Measurements from ENCODE around the gene GUCY2F.

The GUCY2F gene

DNA sequence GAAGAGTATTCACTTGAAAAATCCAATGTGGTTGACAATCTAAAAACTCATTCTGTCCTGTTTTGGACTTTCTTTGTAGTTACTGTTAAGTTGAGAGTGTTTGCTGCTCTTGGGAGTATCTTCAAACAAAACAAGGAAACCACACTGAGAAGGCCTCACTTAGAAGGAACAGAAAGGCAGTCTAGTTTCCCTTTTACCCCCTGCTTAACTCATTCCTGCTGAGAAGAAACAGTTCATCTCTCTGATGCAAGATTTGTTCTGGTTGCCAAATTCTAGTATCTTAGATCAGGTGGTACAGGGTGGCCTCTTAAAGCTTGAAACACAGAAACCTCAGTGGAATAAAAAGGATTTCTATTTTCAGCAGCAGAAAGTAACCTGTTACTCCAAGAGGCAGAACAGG lies 41.4 kb downstream of the GUCY2F start:
- Histone ChIP-seq H3K27me3 (replicated peaks; ENCODE audit: control insufficient read depth, insufficient read depth, low read length) (no peaks in the 10 kb centered on the region), H3K36me3 (ENCODE audit: control insufficient read depth, insufficient read depth, low read length) (no peaks in the 10 kb centered on the region), H3K4me3 (replicated peaks; ENCODE audit: low read depth, low read length) (no peak overlapping the region)
- TF ChIP-seq, protein P1, sequence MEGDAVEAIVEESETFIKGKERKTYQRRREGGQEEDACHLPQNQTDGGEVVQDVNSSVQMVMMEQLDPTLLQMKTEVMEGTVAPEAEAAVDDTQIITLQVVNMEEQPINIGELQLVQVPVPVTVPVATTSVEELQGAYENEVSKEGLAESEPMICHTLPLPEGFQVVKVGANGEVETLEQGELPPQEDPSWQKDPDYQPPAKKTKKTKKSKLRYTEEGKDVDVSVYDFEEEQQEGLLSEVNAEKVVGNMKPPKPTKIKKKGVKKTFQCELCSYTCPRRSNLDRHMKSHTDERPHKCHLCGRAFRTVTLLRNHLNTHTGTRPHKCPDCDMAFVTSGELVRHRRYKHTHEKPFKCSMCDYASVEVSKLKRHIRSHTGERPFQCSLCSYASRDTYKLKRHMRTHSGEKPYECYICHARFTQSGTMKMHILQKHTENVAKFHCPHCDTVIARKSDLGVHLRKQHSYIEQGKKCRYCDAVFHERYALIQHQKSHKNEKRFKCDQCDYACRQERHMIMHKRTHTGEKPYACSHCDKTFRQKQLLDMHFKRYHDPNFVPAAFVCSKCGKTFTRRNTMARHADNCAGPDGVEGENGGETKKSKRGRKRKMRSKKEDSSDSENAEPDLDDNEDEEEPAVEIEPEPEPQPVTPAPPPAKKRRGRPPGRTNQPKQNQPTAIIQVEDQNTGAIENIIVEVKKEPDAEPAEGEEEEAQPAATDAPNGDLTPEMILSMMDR (IDR thresholded peaks at IDR 0.05; ENCODE audit: insufficient read depth, low read length, poor library complexity, severe bottlenecking) = no peak
- DNase-seq (ENCODE audit: extremely low read depth, insufficient read length) = peak; percentile 3

DNA sequence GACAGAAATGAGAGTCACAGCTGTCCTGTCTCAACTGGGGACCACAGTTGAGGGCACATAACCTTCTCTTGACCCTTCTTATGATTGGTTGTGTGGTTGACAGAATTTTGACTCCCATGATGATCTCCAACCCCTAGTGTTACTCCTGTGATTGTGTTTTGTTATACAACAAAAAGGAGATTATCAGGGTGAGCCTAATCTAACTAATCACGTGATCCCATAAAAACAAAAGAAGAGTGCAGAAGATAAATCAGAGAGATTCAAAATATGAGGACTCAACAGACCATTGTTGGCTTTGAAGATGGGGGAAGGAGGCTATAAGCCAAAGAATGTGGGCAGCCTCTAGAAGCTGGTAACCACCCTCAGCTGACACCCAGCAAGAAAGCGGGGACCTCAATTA lies 72.7 kb downstream of the GUCY2F start:
- TF ChIP-seq, protein P1 (IDR thresholded peaks at IDR 0.05; ENCODE audit: insufficient read depth, low read length, poor library complexity, severe bottlenecking) = no peak
- H3K27me3 ChIP-seq (replicated peaks; ENCODE audit: control insufficient read depth, insufficient read depth, low read length) = no peaks in the 10 kb centered on the region

DNA sequence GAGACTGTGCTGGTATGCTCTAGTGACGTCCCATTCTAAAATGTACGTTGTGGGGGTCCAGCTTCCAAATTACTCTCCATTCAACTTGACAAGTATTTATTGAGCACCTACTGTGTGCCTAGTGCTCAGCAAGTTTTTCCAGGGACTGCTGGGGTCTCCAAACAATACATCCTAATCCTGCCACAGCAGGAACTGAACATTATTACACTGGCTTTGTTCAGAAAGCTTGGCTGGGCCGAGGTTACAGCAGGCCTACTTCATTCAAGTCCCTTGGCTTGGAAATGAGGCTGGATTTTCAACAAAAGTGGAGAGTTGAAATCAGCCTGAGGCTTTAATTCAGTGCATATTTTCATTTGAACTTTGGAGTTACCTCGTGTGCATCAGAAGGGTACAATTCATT lies 78.0 kb downstream of the GUCY2F start:
- Histone ChIP-seq H3K4me3 (replicated peaks; ENCODE audit: low read depth, low read length) (no peak overlapping the region), H3K36me3 (ENCODE audit: control insufficient read depth, insufficient read depth, low read length) (no peaks in the 10 kb centered on the region), H3K27me3 (replicated peaks; ENCODE audit: control insufficient read depth, insufficient read depth, low read length) (no peaks in the 10 kb centered on the region)
- TF ChIP-seq, protein P1 (IDR thresholded peaks at IDR 0.05; ENCODE audit: insufficient read depth, low read length, poor library complexity, severe bottlenecking) = no peak
- no peak for DNase-seq (ENCODE audit: extremely low read depth, insufficient read length)

More for the DNA sequence above, 72.7 kb downstream of the GUCY2F start:
- Histone ChIP-seq H3K4me3 (replicated peaks; ENCODE audit: low read depth, low read length) (no peak overlapping the region), H3K36me3 (ENCODE audit: control insufficient read depth, insufficient read depth, low read length) (no peaks in the 10 kb centered on the region)
- DNase-seq (ENCODE audit: extremely low read depth, insufficient read length) = no peak

DNA sequence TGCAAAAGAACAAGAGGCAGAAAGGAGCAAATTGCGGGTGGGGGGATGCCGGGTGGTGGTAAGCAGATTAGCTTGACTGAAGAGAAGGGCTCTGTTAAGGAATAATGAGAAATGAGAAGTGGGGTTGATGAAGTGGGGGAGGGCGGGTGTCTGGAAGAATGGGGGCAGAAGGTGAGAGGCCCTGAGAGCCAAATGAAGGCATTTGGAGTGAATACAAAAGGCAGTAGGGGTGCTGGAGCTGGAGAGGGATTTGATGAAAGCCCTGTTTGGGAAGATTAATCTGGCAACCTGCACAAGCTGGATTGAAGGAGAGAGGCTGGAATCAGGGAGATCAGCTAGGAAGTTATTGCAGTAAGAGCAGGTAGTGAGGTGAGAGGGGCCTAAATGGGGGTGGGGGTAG lies 82.1 kb downstream of the GUCY2F start:
- Histone ChIP-seq H3K4me3 (replicated peaks; ENCODE audit: low read depth, low read length) (no peak overlapping the region), H3K27me3 (replicated peaks; ENCODE audit: control insufficient read depth, insufficient read depth, low read length) (no peaks in the 10 kb centered on the region), H3K36me3 (ENCODE audit: control insufficient read depth, insufficient read depth, low read length) (no peaks in the 10 kb centered on the region)
- no peak for DNase-seq (ENCODE audit: extremely low read depth, insufficient read length)
- TF ChIP-seq, protein P1 (IDR thresholded peaks at IDR 0.05; ENCODE audit: insufficient read depth, low read length, poor library complexity, severe bottlenecking) = no peak

DNA sequence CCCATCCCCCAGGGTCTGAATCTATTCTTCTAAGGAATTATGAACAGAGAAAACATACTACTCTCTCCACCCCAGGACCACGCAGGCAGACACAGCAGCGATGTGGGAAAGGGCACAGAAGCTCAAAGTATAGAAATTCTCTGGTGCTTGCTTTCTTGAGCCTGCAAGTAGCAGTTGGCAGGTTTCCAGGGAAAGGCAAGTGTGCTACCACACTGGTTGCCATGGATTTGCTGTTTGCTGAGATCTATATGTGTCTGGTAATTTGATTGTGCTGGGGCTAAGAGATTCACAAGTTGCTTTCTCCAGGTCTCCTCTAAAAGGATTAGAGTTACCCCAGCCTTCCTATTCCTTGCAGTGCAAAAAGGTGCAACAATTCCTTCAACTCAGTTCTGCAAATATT lies 83.1 kb downstream of the GUCY2F start:
- DNase-seq (ENCODE audit: extremely low read depth, insufficient read length) = no peak
- Histone ChIP-seq H3K4me3 (replicated peaks; ENCODE audit: low read depth, low read length) (no peak overlapping the region), H3K27me3 (replicated peaks; ENCODE audit: control insufficient read depth, insufficient read depth, low read length) (no peaks in the 10 kb centered on the region), H3K36me3 (ENCODE audit: control insufficient read depth, insufficient read depth, low read length) (no peaks in the 10 kb centered on the region)
- TF ChIP-seq, protein P1 (IDR thresholded peaks at IDR 0.05; ENCODE audit: insufficient read depth, low read length, poor library complexity, severe bottlenecking) = no peak

DNA sequence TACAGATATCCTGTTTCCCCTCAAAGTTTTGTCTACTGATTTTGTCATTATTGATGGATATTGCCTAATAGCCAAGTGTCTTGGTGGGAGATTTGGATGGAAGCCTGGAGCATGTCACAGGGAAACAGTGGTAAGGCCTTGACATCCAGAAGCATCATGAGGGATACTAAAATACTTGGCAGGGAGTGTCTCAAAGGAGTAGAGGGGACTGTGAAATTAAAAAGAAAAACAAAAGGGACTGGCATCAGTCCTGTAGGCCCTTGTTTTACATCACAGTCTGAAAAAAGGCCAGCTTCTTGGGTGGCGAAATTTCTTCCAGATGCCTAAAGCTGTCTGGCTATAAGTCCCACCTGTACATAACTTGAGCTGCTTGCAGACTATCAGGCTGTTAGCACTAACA lies 83.8 kb downstream of the GUCY2F start:
- Histone ChIP-seq H3K27me3 (replicated peaks; ENCODE audit: control insufficient read depth, insufficient read depth, low read length) (no peaks in the 10 kb centered on the region), H3K36me3 (ENCODE audit: control insufficient read depth, insufficient read depth, low read length) (no peaks in the 10 kb centered on the region), H3K4me3 (replicated peaks; ENCODE audit: low read depth, low read length) (no peak overlapping the region)
- TF ChIP-seq, protein P1 (IDR thresholded peaks at IDR 0.05; ENCODE audit: insufficient read depth, low read length, poor library complexity, severe bottlenecking) = no peak
- DNase-seq (ENCODE audit: extremely low read depth, insufficient read length) = no peak

All from GM06990 (cell line).